Breast epithelium (tissue), 4 donors: Measurements from ENCODE around the gene TSPAN4. TPM values are rescaled to one million over a fixed set of nuclear protein-coding genes. Genes with fewer than 3 reads are reported as not detected.

ENCODE experiments used
- DNase-seq, 2 donors: peaks; one replicate each; pipeline ENCODE4 v3.0.0-alpha.2; 2019; ENCODE audit warnings: low spot score in 2 of 2
- H3K27ac ChIP-seq, 2 donors: fragments of 200-600 bp; sonication (generic) in 1 of 2; one replicate each; pipeline ENCODE4 v1.5.1; 2016 to 2019; ENCODE audit warnings: mild to moderate bottlenecking in 1 of 2
- H3K27me3 ChIP-seq, 2 donors: fragments of 200-600 bp; sonication (generic) in 1 of 2; one replicate each; pipeline versions ENCODE4 v1.5.1 to v1.6.0; 2017 to 2019; ENCODE audit warnings: control low read depth in 1 of 2, mild to moderate bottlenecking in 1 of 2
- H3K36me3 ChIP-seq: fragments of 200-600 bp; one replicate; pipeline ENCODE4 v1.5.1; 2019
- H3K4me1 ChIP-seq, 2 donors: fragments of 200-600 bp; sonication (generic); one replicate each; pipeline ENCODE4 v1.5.1; 2016 to 2019; ENCODE audit warnings: control low read depth in 1 of 2
- H3K4me3 ChIP-seq, 3 donors: fragments of 200-600 bp; sonication (generic); 1 replicate in 2 of 3; 2 replicates in 1 of 3; pipeline ENCODE4 v1.5.1; 2016 to 2019; ENCODE audit warnings: mild to moderate bottlenecking in 3 of 3, moderate library complexity in 2 of 3
- H3K9me3 ChIP-seq, 2 donors: fragments of 200-600 bp; sonication (generic) in 1 of 2; one replicate each; pipeline ENCODE4 v1.5.1; 2016 to 2019; ENCODE audit warnings: control low read depth in 1 of 2
- POLR2A ChIP-seq: fragments of 450-650 bp; IDR thresholded peaks from one replicate; pipeline ENCODE4 v1.6.1; 2016; ENCODE audit warnings: antibody characterized with exemption, mild to moderate bottlenecking, moderate library complexity
- POLR2AphosphoS5 ChIP-seq, 3 donors: sonication (generic); formaldehyde crosslinking; IDR thresholded peaks; one replicate each; pipeline ENCODE4 v1.6.1; 2017; ENCODE audit warnings: antibody characterized with exemption in 3 of 3
- intact Hi-C: fragments of 100-400 bp; cut with DNase I; formaldehyde crosslinking; loops from one replicate; pipeline ENCODE4 v1.15.1; 2023; ENCODE audit warnings: low total_unique reads
- total RNA-seq, 3 donors: library from RNA; depleted of rRNA; stranded (reverse); fragments of >200 nt; gene quantifications; one replicate each; pipeline ENCODE4 v1.1.0, GENCODE V29; 2016
- TF ChIP-seq, protein P1 (sequence below), 3 donors: fragments of 450-650 bp; IDR thresholded peaks; one replicate each; pipeline ENCODE4 v1.5.1; 2016 to 2017; ENCODE audit warnings: antibody characterized with exemption in 3 of 3, mild to moderate bottlenecking in 3 of 3, moderate library complexity in 3 of 3

Gene TSPAN4, protein sequence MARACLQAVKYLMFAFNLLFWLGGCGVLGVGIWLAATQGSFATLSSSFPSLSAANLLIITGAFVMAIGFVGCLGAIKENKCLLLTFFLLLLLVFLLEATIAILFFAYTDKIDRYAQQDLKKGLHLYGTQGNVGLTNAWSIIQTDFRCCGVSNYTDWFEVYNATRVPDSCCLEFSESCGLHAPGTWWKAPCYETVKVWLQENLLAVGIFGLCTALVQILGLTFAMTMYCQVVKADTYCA
- 100 to 1,000 TPM in 2 of 3 donors, 10 to 100 TPM in 1; 72.4 to 217 (median 107) TPM for total RNA-seq

DNA sequence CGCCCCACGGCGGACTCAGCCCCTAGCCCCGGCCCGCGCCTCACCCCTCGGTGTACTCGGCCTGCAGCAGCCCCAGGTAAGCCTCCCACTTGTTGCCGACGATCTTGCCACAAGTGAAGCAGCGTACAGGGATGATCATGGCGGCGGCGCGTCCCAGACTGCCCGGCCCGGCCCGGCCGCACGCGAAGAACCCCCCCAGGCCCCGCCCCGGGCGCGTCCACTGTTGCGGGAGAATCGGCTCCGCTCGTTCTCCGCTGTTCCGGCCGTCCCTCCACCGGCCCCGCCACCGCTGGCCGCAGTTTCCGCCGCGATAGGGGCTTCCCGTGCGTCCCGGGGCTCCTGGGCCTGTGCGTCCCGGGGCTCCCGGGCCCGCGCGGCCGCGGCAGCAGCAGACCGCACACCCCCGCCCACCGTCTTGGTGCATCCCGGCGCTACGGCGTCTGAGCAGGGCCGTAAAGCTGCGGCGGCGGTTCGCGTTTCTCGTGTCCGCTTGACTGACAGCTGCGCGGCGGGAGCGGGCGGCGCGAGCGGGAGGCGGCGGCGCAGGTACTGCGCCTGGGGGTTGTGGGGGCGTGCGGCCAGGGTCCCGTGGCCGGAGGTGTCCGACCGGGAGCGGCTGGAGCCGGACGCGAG lies at the start of gene TSPAN4, which contains the start of gene POLR2L:
Gene TSPAN4, plus strand, starts transcription at position 483 of the 633 bp plus-strand sequence. CDS start 7,453 bp downstream, outside the sequence.
Gene POLR2L, minus strand, starts transcription at position 160 of the 633 bp plus-strand sequence. Its CDS starts 21 bp downstream, at position 139.
- intact Hi-C loops, result no loop called here
- peak; percentile 79 to 92 for DNase-seq

DNA sequence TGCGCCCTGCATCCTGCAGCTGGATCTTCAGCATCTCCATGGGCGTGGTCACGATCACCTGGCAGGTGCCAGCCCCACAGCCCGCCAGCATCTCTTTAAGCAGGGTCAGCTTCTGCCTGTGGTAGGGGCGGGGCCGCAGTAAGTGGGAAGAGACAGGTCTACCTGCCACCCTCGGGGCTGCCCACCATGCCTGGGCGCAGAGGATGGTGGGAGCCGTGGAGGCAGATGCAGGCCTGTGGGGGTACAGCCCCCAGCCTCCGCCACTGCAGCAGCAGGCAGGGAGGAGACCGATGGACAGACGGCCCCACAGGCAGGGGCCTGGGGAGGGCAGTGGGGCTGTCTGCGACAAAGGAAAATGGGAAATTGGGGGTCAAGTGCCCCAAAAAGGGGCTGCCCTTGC lies 49.8 kb upstream of the TSPAN4 start:
- intact Hi-C loops, result no loop called here
- TF ChIP-seq, protein P1, sequence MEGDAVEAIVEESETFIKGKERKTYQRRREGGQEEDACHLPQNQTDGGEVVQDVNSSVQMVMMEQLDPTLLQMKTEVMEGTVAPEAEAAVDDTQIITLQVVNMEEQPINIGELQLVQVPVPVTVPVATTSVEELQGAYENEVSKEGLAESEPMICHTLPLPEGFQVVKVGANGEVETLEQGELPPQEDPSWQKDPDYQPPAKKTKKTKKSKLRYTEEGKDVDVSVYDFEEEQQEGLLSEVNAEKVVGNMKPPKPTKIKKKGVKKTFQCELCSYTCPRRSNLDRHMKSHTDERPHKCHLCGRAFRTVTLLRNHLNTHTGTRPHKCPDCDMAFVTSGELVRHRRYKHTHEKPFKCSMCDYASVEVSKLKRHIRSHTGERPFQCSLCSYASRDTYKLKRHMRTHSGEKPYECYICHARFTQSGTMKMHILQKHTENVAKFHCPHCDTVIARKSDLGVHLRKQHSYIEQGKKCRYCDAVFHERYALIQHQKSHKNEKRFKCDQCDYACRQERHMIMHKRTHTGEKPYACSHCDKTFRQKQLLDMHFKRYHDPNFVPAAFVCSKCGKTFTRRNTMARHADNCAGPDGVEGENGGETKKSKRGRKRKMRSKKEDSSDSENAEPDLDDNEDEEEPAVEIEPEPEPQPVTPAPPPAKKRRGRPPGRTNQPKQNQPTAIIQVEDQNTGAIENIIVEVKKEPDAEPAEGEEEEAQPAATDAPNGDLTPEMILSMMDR (IDR thresholded peaks at IDR 0.05), result no peak
- TF ChIP-seq POLR2A, result no peak
- TF ChIP-seq POLR2AphosphoS5 (IDR thresholded peaks at IDR 0.05), result no peak
- Histone ChIP-seq H3K4me3 (no peak overlapping the region), H3K27me3 (peaks cover 0 to 11% of the 10 kb centered on the region in 2 donors), H3K36me3 (no peaks in the 10 kb centered on the region), H3K9me3 (no peaks in the 10 kb centered on the region), H3K27ac (no peak overlapping the region), H3K4me1 (peaks cover 10 to 14% of the 10 kb centered on the region in 2 donors)
- DNase-seq, result no peak

More for the DNA sequence above, at the start of gene TSPAN4, which contains the start of gene POLR2L:
- TF ChIP-seq POLR2AphosphoS5 (IDR thresholded peaks at IDR 0.05), result peak; percentile 81 to 91 (median 89)
- TF ChIP-seq, protein P1 (IDR thresholded peaks at IDR 0.05), result peak in 1 of 3 donors; percentile 34
- TF ChIP-seq POLR2A, result peak; percentile 48
- Histone ChIP-seq H3K4me3 (peak within 1 kb of the TSS; percentile 83 to 100 (median 91)), H3K36me3 (no peaks in the 10 kb centered on the region), H3K27ac (peak within 1 kb of the TSS; percentile 94 to 98), H3K4me1 (peaks cover 15 to 24% of the 10 kb centered on the region in 2 donors), H3K9me3 (no peaks in the 10 kb centered on the region), H3K27me3 (no peaks in the 10 kb centered on the region)

DNA sequence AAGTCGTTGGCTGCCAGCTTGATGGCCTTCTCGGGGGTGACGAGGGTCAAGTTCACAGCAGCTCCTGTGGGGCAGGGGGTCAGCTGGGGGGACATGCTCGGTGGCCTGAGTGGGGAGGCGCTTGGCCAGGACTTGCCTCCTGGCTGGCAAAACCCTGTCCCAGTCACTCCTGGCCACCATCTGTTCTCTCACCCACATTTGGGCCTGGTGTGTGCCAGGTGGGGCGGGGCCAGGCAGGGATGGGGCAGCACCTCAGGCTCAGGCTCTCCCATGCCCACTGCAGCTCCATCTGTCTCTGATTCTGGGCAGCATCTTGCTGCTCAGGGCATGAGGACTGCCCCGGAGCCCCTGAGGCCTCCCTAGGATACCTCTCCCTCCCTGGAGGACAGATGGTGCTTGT lies 49.1 kb upstream of the TSPAN4 start:
- Histone ChIP-seq H3K4me3 (no peak overlapping the region), H3K36me3 (no peaks in the 10 kb centered on the region), H3K27ac (no peak overlapping the region), H3K9me3 (no peaks in the 10 kb centered on the region), H3K27me3 (peaks cover 0 to 11% of the 10 kb centered on the region in 2 donors), H3K4me1 (peaks cover 10 to 14% of the 10 kb centered on the region in 2 donors)
- intact Hi-C loops, result no loop called here
- TF ChIP-seq POLR2AphosphoS5 (IDR thresholded peaks at IDR 0.05) (no peak), POLR2A (no peak)
- TF ChIP-seq, protein P1 (IDR thresholded peaks at IDR 0.05), result no peak
- no peak for DNase-seq

DNA sequence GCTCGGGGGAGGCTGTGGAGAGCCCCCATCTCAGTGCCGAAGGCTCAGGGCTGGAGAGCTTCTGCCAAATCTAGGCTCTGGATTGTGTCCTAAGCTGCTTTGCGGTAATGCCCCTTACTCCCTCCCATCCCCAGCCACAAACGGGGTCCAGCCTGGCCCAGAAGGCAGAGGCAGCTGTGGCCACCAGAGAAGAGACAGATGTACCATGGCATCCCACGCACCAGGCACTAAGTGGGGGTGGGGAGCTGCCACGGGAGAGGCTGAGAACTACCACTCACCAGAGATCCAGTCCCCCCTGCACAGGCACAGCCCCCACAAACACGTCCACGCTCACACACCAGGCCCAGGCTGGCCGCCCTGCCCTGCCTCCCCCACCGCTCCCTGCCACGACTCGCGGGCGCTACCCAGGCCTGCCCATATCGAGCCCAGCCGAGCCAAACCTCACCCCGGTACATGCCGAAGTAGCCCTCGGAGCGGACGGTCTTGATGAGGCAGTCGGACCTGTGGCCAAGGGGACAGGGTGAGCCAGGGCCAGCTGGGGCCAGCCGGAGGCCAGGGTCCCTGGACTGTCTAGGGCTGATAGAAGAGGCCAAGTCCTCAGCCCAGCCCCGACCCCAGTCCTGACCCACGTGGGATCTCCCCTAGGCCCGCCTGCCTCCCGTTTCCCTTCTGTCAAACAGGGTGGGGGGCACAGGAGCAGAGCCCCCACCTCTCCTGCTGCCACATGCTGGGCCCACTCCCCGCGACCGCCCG lies 48.5 kb upstream of the TSPAN4 start:
- Histone ChIP-seq H3K36me3 (no peaks in the 10 kb centered on the region), H3K27me3 (peaks cover 0 to 8% of the 10 kb centered on the region in 2 donors), H3K4me1 (peaks cover 10 to 14% of the 10 kb centered on the region in 2 donors), H3K9me3 (no peaks in the 10 kb centered on the region), H3K27ac (no peak overlapping the region), H3K4me3 (no peak overlapping the region)
- TF ChIP-seq, protein P1 (IDR thresholded peaks at IDR 0.05), result no peak
- TF ChIP-seq POLR2AphosphoS5 (IDR thresholded peaks at IDR 0.05) (no peak), POLR2A (no peak)
- intact Hi-C loops, result no loop called here
- no peak for DNase-seq
